ENCODE results near the gene CHSY1.

GRCh38 chr15:101141926-101142527, 109.8 kb downstream of the CHSY1 start:
- TF ChIP-seq, protein P1, sequence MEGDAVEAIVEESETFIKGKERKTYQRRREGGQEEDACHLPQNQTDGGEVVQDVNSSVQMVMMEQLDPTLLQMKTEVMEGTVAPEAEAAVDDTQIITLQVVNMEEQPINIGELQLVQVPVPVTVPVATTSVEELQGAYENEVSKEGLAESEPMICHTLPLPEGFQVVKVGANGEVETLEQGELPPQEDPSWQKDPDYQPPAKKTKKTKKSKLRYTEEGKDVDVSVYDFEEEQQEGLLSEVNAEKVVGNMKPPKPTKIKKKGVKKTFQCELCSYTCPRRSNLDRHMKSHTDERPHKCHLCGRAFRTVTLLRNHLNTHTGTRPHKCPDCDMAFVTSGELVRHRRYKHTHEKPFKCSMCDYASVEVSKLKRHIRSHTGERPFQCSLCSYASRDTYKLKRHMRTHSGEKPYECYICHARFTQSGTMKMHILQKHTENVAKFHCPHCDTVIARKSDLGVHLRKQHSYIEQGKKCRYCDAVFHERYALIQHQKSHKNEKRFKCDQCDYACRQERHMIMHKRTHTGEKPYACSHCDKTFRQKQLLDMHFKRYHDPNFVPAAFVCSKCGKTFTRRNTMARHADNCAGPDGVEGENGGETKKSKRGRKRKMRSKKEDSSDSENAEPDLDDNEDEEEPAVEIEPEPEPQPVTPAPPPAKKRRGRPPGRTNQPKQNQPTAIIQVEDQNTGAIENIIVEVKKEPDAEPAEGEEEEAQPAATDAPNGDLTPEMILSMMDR (IDR thresholded peaks at IDR 0.05) = no peak
- TF ChIP-seq EP300 (IDR thresholded peaks at IDR 0.05) (no peak), POLR2AphosphoS5 (IDR thresholded peaks at IDR 0.05) (no peak)
